SH-SY5Y (cell line): ENCODE data around the gene CLK4.

Source experiments
- GATA2 ChIP-seq: IDR thresholded peaks from 2 replicates; pipeline ENCODE4 v1.6.1; 2011; ENCODE audit warnings: mild to moderate bottlenecking, low read depth, low read length
- GATA3 ChIP-seq: IDR thresholded peaks from 2 replicates; pipeline ENCODE4 v1.6.1; 2011; ENCODE audit warnings: low read depth, mild to moderate bottlenecking, low read length, moderate library complexity

DNA sequence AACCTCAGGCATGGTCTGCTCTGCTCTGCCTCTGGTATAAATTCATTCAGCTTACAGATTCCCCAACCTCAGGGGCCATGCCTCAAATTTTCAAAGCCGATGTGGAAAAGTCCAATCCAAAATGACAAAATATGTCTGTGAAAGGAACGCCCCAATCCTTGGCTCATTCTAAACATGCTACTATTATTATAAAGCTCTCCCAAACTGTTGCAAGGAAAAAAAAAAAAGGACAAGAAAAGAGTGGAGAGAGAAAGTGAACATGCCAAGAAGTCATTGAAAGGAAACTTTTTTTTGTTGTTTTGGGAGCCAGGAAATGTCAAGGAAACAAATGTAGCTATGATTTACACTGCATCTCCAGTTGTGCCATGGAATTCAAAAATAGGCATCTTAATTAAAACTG lies 40.5 kb downstream of the CLK4 start:
- TF ChIP-seq GATA2 (no peak), GATA3 (no peak)
